Hematopoietic multipotent progenitor cell treated with erythropoietin and hydrocortisone succinate and interleukin-3 and kit ligand, for 6 days (in vitro differentiated cells): Measurements from ENCODE around the gene TOMM34.

ENCODE experiments used
- DNase-seq: peaks from one replicate; pipeline ENCODE4 v3.0.0-alpha.2; 2015

Gene TOMM34

GRCh38 chr20:44961870-44962267 lies 1.7 kb upstream of the TOMM34 start:
- peak; percentile 37 for DNase-seq

DNA sequence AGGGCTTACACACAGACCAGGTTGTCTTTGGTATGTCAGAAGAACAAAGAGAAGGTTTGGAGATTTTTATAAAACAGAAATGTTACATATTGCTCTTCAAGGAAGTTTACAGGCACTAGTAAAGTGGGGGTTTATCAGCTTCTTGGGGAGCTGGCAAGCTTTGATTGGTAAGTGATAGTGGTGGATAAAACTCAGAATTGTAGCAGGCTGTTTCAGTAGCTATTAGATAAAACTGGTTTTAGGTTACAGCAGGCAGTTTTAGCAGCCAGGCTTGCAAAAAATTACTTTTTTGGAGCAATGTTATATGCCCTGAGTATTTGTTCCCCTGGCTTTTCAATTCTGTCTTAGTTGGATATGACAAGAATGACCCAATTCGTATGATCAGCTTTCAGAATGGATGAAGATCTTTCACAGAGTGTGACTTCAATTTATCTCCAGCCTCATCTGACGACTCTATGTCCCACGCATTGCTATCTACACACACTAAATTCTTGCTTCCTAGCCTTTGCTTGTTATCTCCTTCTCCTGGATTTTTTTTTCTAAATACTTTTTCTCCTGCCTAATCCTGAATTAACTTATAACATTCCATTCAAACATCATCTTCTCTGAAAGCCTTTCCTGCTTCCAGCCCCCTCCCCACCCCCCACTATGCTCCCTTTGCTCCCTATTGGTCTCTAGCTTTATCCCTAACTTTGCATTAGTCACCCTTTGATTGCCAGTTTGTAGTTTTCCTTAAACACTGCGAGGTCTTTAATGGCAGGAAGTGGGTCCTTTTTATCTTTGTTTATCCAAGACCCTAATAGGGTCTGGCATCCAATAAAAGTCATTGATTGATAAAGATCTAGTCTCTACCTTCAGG lies 1.0 kb upstream of the TOMM34 start:
- peak; percentile 57 for DNase-seq

DNA sequence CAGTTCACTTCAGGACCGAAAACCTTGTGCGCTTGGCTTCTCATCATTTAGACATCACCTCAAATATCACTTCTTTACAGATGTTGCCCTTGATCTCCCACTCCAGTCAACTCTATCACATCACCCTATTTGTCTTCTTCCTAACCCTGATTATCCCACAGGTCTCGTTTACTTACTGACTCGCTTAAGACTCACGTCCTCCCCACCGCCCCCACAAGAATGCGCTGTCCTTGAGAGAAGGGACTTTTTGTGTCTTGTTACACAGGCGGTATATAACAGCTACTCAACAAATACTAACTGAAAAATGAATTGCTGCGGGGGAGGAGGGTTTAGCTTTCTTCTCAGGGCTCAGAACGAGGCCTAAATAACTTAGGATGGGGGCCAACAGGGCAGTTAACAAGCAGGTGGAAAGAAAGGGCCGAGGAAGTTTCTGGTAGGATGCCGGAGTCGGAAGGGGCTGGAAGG lies 527 bp downstream of the TOMM34 start:
- peak; percentile 67 for DNase-seq

GRCh38 chr20:44959082-44959637 lies 1.0 kb downstream of the TOMM34 start:
- no peak for DNase-seq

DNA sequence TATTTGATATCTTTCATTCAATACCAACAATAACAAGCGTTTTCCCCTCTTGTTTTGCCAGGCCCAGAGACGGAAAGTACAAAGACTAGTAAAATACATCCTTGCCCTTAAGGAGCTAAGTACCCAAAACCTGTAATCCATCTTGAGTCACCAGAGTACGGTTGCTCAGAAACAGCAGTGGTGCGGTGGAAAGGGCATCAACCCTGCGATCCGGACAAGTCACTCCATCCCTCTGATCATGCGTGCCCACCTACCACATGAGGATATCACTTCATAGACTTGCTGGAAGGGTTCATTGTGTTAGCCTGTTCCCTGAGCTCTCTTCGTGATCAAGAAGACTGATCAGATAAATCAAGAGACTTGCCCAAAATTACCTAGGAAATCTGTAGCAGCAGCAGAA lies 1.9 kb downstream of the TOMM34 start:
- no peak for DNase-seq

DNA sequence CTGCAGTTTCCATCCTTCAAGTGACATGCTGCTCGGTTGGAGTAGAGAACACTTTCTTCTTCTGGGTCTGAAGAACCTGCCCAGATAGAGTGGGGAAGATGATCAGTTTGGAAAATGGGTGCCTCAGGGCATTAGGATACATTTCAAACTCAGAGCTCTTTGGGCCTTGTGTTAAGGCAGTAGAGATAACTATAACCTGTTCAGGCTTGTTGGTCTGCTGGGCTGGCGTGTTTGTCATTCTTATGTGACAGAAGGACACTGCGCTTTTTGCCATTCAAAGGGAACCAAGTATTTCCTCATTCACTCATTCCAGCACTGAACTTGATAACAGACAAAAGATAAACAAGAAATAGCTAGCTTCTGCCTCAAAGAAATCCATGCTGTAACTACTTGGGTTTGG lies 3.8 kb downstream of the TOMM34 start:
- no peak for DNase-seq

- no peak for DNase-seq
Measured at GRCh38 chr20:44955270-44955669, 4.9 kb downstream of the TOMM34 start.

- DNase-seq, result no peak
Measured at GRCh38 chr20:44954211-44954610, 6.0 kb downstream of the TOMM34 start.

DNA sequence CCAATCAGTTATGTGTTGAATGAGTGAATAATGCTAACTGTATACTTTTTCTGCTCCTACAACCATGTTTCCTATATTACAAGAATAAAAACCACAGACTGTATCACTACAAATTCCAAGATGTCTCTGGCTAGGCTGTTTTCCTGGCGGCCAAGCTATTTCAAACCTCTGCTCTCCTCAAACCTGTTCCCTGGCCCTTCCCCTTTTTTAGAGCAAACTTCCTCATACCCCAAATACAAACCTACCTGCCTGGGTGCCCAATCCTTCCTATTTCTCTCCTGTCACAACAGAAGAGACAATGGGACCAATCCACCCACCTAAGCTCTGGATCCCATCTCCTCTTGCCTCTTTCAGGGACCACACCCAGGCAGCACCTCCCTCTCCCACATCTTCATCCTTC lies 7.5 kb downstream of the TOMM34 start:
- no peak for DNase-seq

DNA sequence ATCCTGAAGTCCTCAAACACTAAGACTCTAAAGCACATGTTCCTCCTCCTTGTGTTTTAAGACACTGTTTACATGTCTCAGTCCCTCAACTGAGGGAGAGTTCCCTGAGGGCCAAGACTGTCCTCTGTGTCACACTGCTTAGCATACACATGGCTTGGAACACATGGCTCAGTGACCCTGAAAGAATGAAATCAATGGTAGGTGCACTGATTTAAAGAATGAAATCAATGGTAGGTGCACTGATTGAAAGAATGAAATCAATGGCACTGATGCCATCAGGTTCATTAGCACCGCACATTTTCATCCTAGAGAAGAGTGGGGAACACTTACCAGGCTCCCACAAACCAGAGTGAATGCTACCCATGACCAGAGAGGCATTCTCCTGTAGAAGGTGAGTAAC lies 9.8 kb downstream of the TOMM34 start:
- DNase-seq, result no peak

DNA sequence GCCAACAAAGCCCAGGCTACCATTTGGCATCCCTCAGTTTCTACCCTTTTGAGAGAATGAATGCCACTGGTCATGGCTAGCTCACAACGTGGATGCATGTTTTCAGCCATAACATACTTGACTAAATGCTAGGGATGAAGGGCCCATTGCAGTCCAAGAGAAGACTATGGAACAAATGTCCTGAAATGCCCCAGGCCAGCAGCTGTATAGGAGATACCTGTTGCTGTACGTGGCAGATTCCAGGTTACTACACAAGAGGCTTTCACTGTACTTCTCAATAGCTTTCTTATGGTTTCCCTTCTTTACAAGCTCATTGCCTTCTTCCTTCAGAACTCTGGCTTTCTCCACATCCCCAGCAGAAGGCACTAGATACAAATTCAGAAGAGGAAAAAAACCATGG lies 11.7 kb downstream of the TOMM34 start:
- no peak for DNase-seq

- no peak for DNase-seq
Measured at GRCh38 chr20:44948107-44948506, 12.1 kb downstream of the TOMM34 start.

DNA sequence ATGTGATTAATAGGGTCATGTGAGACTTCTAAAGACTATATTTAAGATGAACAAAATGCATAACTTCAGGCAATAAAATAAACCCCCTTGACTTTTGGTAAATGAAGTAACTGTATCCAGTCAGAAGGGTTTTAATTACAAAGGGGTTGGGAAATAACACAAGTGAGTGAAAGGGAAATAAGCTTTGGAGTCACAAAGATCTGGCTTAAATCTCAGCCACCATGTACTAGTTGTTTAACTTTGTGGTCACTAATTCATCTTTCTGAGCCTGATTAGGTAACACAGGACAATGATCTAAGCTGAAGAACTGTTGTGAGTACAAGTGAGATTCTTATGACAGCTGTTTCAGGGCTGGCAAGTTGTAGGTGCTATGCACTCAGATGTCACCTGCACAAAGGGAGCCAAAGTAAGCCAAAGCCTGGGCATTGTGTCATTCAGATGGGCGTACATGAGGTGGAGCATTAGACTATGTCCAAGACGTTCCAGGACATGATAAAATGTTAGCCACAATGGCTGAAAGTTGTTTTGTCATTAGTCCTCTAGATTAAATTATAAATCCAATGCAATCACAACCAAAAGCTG lies 13.8 kb downstream of the TOMM34 start:
- DNase-seq, result no peak

GRCh38 chr20:44945261-44945660 lies 14.9 kb downstream of the TOMM34 start:
- no peak for DNase-seq

GRCh38 chr20:44943828-44944227 lies 16.4 kb downstream of the TOMM34 start:
- DNase-seq, result no peak

DNA sequence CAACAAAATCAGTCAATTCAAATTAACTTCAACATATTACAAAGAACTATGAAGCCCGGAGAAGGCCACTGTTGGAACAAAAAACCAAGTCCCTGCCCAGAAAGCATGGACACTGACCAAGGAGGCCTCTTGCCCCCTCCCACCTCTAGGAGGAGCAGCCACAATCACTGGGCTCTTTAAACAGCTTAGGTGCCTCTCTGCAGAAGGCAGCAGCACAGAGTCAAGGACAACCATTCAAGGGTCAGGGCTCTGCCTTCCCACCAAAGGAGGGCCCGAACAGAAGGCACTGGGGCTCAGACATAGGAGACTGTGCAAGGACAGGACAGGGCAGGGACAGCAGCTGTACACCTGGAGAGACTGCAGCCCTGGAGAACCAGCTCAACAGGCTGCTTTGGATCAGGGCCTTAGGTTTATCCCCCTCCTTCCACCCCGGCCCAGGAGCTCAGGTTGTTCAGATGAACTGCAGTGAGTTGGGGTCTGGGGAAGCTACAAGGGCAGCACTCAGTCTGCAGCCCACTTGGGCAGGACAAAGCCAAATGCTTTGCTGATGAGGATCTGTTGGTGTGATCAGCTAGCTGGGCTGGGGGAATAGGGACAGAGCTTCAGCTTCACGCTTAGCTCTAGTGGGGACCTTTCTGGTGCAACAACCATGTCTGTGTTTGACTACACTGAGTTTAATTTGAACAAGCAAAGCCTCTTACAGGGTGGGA lies 17.8 kb downstream of the TOMM34 start:
- no peak for DNase-seq

GRCh38 chr20:44941120-44941691 lies 19.0 kb downstream of the TOMM34 start:
- no peak for DNase-seq

GRCh38 chr20:44938637-44939036 lies 21.6 kb downstream of the TOMM34 start:
- no peak for DNase-seq

DNA sequence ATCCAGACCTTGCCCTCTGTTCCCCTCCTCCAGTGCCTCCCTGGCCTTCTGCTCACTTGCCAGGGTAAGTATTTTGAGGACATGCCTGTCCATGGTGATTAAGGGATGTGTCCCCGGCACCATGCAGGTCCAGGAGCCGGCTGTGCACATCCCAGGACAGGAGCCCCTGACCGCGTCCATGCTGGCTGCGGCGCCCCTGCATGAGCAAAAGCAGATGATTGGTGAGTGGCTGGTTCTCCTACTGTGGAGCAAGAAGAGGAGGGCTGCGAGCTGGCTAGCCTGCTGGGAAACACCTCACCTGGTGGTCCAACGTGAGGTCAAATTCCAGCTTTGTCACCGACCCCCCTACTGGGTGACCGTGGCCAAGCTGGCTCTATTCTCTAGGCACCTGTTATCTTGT lies 23.7 kb downstream of the TOMM34 start:
- DNase-seq, result no peak

DNA sequence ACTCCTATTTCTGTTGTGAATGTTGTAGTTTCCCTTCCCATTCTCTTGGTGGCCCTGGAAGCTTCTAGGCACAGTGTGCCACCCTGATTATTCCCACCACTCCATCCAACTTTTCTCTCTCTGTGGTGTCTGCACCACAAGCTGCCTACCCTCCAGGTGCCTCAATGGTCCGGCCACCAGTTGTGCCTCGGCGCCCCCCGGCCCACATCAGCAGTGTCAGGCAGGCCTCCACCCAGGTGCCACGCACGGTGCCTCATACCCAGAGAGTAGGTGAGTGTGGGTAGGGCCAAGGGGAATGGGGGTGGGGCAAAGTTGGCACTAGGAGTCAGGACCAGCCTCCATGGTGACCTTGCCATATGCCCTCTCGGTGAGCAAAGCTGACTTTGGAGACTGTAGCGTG lies 27.3 kb downstream of the TOMM34 start:
- no peak for DNase-seq

- no peak for DNase-seq
Measured at GRCh38 chr20:44931911-44932310, 28.3 kb downstream of the TOMM34 start.

DNA sequence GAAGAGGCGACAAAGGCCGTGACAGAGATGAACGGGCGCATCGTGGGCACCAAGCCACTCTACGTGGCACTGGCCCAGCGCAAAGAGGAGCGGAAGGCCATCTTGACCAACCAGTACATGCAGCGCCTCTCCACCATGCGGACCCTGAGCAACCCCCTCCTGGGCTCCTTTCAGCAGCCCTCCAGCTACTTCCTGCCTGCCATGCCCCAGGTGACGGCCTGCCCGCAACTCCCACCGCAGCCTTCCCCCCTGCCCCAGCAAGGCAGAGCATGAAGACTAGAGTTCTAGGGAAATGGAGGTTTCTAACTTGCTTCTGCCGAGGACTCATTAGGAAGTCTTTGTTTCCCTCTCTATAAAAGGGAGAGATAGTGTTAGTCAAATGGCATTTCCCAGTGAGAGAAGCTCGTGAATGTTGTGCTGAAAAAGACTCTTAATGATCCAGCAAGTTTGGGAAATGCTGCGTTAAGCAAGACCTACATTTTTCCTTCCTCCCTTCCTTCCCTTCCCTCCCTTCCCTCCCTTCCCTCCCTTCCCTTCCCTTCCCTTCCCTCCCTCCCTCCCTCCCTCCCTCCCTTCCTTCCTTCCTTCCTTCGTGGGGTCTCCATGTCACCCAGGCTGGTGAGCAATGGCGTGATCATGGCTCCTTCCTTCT lies 29.6 kb downstream of the TOMM34 start:
- no peak for DNase-seq

DNA sequence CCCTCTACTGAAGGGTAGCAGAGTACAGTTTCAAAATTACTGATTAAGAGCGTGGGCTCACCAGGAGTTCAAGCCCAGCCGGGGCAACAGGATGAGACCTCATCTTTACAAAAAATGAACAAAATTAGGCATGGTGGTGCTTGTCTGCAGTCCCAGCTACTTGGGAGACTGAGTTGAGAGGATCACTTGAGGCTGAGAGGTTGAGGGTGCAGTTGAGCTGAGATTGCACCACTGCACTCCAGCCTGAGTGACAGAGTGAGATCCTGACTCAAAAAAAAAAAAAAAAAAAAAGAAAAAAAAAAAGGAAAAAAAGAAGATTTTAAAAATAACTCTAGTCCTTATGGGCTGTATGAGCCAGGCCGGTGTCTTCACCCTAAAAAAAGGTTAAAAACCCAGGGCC lies 31.6 kb downstream of the TOMM34 start:
- DNase-seq, result no peak
